Fibroblast of lung (primary cell): ENCODE measurements around the gene CRELD1. TPM values are rescaled to one million over a fixed set of nuclear protein-coding genes. Genes with fewer than 3 reads are reported as not detected.

Experiments used
- DNase-seq, 2 donors: peaks; one replicate each; pipeline versions ENCODE4 v3.0.0 to v3.0.0-alpha.2; 2010; ENCODE audit warnings: low read depth in 2 of 2
- H2AFZ ChIP-seq: 2 replicates; pipeline ENCODE4 v1.5.1; 2012; ENCODE audit warnings: low read length, control low read depth, inconsistent platforms
- H3K27ac ChIP-seq: 2 replicates; pipeline ENCODE4 v1.5.1; 2011; ENCODE audit warnings: low read length, control low read depth; ENCODE audit not compliant: insufficient read depth
- H3K27me3 ChIP-seq: 2 replicates; pipeline ENCODE4 v1.5.1; 2011; ENCODE audit warnings: mild to moderate bottlenecking, low read length; ENCODE audit not compliant: control insufficient read depth, insufficient read depth
- H3K36me3 ChIP-seq: 2 replicates; pipeline ENCODE4 v1.5.1; 2011; ENCODE audit warnings: low read length; ENCODE audit not compliant: control insufficient read depth, insufficient read depth
- H3K4me1 ChIP-seq: 2 replicates; pipeline ENCODE4 v1.5.1; 2011; ENCODE audit warnings: low read length; ENCODE audit not compliant: control insufficient read depth, insufficient read depth; ENCODE audit errors: extremely low read depth
- H3K4me2 ChIP-seq: 2 replicates; pipeline ENCODE4 v1.5.1; 2011; ENCODE audit warnings: low read length, control low read depth; ENCODE audit not compliant: insufficient read depth; ENCODE audit errors: extremely low read depth
- H3K4me3 ChIP-seq, 4 experiments: fragments of 200-600 bp in 1 of 4; sonication (generic) in 1 of 4; replicated peaks in 1 of 4; 2 replicates each; pipeline ENCODE4 v1.5.1; 2011 to 2016; ENCODE audit warnings: low read length in 4 of 4, low read depth in 3 of 4, mild to moderate bottlenecking in 3 of 4, control low read depth in 2 of 4, inconsistent platforms in 1 of 4, mixed read lengths in 1 of 4; ENCODE audit not compliant: insufficient read depth in 1 of 4; ENCODE audit errors: control extremely low read depth in 1 of 4
- H3K79me2 ChIP-seq: 2 replicates; pipeline ENCODE4 v1.5.1; 2012; ENCODE audit warnings: mild to moderate bottlenecking, low read length, inconsistent platforms; ENCODE audit not compliant: control insufficient read depth, insufficient read depth
- H3K9ac ChIP-seq: 2 replicates; pipeline ENCODE4 v1.5.1; 2011; ENCODE audit warnings: mild to moderate bottlenecking, low read length, control low read depth; ENCODE audit not compliant: insufficient read depth
- H3K9me3 ChIP-seq: 2 replicates; pipeline ENCODE4 v1.5.1; 2012; ENCODE audit warnings: low read depth, low read length; ENCODE audit not compliant: control insufficient read depth, insufficient read depth
- H4K20me1 ChIP-seq: 2 replicates; pipeline ENCODE4 v1.5.1; 2011; ENCODE audit warnings: low read length; ENCODE audit not compliant: control insufficient read depth, insufficient read depth; ENCODE audit errors: extremely low read depth
- CTCF ChIP-seq, 2 donors: IDR thresholded peaks in 1 of 2; conservative IDR thresholded peaks in 1 of 2; 1 replicate in 1 of 2; 2 replicates in 1 of 2; pipeline ENCODE4 v1.5.1; 2011 to 2012; ENCODE audit warnings: low read length in 2 of 2, control low read depth in 1 of 2, inconsistent platforms in 1 of 2, low read depth in 1 of 2, mild to moderate bottlenecking in 1 of 2
- EZH2 ChIP-seq: IDR thresholded peaks from 2 replicates; pipeline ENCODE4 v1.5.1; 2012; ENCODE audit warnings: low read length, control low read depth, mild to moderate bottlenecking; ENCODE audit errors: missing control alignments
- polyA plus RNA-seq, 2 donors: library from polyadenylated mRNA; depleted of rRNA in 1 of 2; stranded (reverse) in 1 of 2; unstranded in 1 of 2; fragments of >200 nt; gene quantifications; 2 replicates each; pipeline ENCODE4 v1.2.1, GENCODE V29; 2011 to 2012; ENCODE audit warnings: missing spikeins in 1 of 2
- total RNA-seq: library from RNA; depleted of rRNA; stranded (reverse); fragments of >200 nt; gene quantifications from 2 replicates; pipeline ENCODE4 v1.2.1, GENCODE V29; 2014

CRELD1 gene
- total and polyA plus RNA-seq, 2 donors (not counting 1 experiment from before 2014, with no cell fraction given): 23.8 to 50.2 TPM

- H3K9me3 ChIP-seq: no peaks in the 10 kb centered on the region
- peaks cover 3% of the 10 kb centered on the region for H3K36me3 ChIP-seq
- peak overlapping the region; percentile 23 for H3K4me2 ChIP-seq
- H3K4me3 ChIP-seq: peak overlapping the region in 1 of 4 experiments; percentile 59
- no peak overlapping the region for H2AFZ ChIP-seq
- H3K27me3 ChIP-seq: no peaks in the 10 kb centered on the region
- no peak for DNase-seq
- peaks cover 4% of the 10 kb centered on the region for H3K79me2 ChIP-seq
- no peak overlapping the region for H3K9ac ChIP-seq
- TF ChIP-seq CTCF (conservative IDR thresholded peaks at IDR 0.05 in 1 of 2, IDR thresholded peaks at IDR 0.05 in 1 of 2; ENCODE audit: low read depth in 1 of 2, low read length in 2 of 2) (no peak), EZH2 (no peak)
- peaks cover 13% of the 10 kb centered on the region for H3K4me1 ChIP-seq
- H3K27ac ChIP-seq: no peak overlapping the region
- H4K20me1 ChIP-seq: no peaks in the 10 kb centered on the region
Measured at GRCh38 chr3:9918261-9919038, 15.2 kb upstream of the CRELD1 start.

GRCh38 chr3:9928158-9928557 is 5.5 kb upstream of the CRELD1 start:
- TF ChIP-seq EZH2 (no peak), CTCF (conservative IDR thresholded peaks at IDR 0.05 in 1 of 2, IDR thresholded peaks at IDR 0.05 in 1 of 2; ENCODE audit: low read depth in 1 of 2, low read length in 2 of 2) (no peak)
- Histone ChIP-seq H3K9ac (no peak overlapping the region), H2AFZ (no peak overlapping the region), H3K4me1 (peaks cover 3% of the 10 kb centered on the region), H3K4me3 (no peak overlapping the region), H3K27ac (no peak overlapping the region), H3K9me3 (no peaks in the 10 kb centered on the region), H3K4me2 (no peak overlapping the region), H4K20me1 (no peaks in the 10 kb centered on the region), H3K36me3 (no peaks in the 10 kb centered on the region), H3K79me2 (no peaks in the 10 kb centered on the region), H3K27me3 (no peaks in the 10 kb centered on the region)
- DNase-seq: no peak

GRCh38 chr3:9930804-9931418 is 2.7 kb upstream of the CRELD1 start:
- Histone ChIP-seq H3K36me3 (no peaks in the 10 kb centered on the region), H3K9me3 (no peaks in the 10 kb centered on the region), H3K4me3 (no peak overlapping the region), H3K4me2 (no peak overlapping the region), H3K27ac (no peak overlapping the region), H2AFZ (no peak overlapping the region), H4K20me1 (no peaks in the 10 kb centered on the region), H3K27me3 (no peaks in the 10 kb centered on the region), H3K9ac (no peak overlapping the region), H3K4me1 (peaks cover 5% of the 10 kb centered on the region), H3K79me2 (no peaks in the 10 kb centered on the region)
- peak in 1 of 2 donors; percentile 22 for DNase-seq
- no peak for TF ChIP-seq EZH2
